T-helper 1 cell treated with Interleukin-12 subunit alpha and Interleukin-12 subunit beta and Interleukin-4 antibody, amounts not matched to agents 30 μg/mL and 1 μg/mL, for 36 hours (primary cell): Measurements from ENCODE around the gene CSMD2.

ENCODE experiments used
- H3K27ac Mint-ChIP-seq: one replicate; pipeline ENCODE4 v1.8.0; 2021; ENCODE audit warnings: mild to moderate bottlenecking, mixed read lengths
- H3K27me3 Mint-ChIP-seq: one replicate; pipeline ENCODE4 v1.8.0; 2021; ENCODE audit warnings: low read depth, mixed read lengths
- H3K36me3 Mint-ChIP-seq: one replicate; pipeline ENCODE4 v1.8.0; 2021; ENCODE audit warnings: low read depth, mixed read lengths
- H3K4me1 Mint-ChIP-seq: one replicate; pipeline ENCODE4 v1.8.0; 2021; ENCODE audit warnings: low read depth, mixed read lengths
- H3K4me3 Mint-ChIP-seq: one replicate; pipeline ENCODE4 v1.8.0; 2021; ENCODE audit warnings: mild to moderate bottlenecking, moderate library complexity, mixed read lengths
- H3K9me3 Mint-ChIP-seq: one replicate; pipeline ENCODE4 v1.8.0; 2021; ENCODE audit warnings: mixed read lengths

CSMD2 gene

GRCh38 chr1:33713058-33713877 lies 451.8 kb downstream of the CSMD2 start:
- H3K4me3 Mint-ChIP-seq, result no peak overlapping the region
- H3K27me3 Mint-ChIP-seq, result no peaks in the 10 kb centered on the region
- H3K36me3 Mint-ChIP-seq, result no peaks in the 10 kb centered on the region
- no peak overlapping the region for H3K27ac Mint-ChIP-seq
- no peaks in the 10 kb centered on the region for H3K9me3 Mint-ChIP-seq
- no peaks in the 10 kb centered on the region for H3K4me1 Mint-ChIP-seq

GRCh38 chr1:33712186-33712585 lies 452.8 kb downstream of the CSMD2 start:
- Mint-ChIP-seq H3K27ac (no peak overlapping the region), H3K9me3 (no peaks in the 10 kb centered on the region), H3K4me3 (no peak overlapping the region), H3K27me3 (no peaks in the 10 kb centered on the region), H3K36me3 (no peaks in the 10 kb centered on the region), H3K4me1 (no peaks in the 10 kb centered on the region)

- H3K4me3 Mint-ChIP-seq, result no peak overlapping the region
- H3K4me1 Mint-ChIP-seq, result no peaks in the 10 kb centered on the region
- no peak overlapping the region for H3K27ac Mint-ChIP-seq
- no peaks in the 10 kb centered on the region for H3K36me3 Mint-ChIP-seq
- H3K9me3 Mint-ChIP-seq, result no peaks in the 10 kb centered on the region
- H3K27me3 Mint-ChIP-seq, result no peaks in the 10 kb centered on the region
Observed at GRCh38 chr1:33711511-33711910, 453.5 kb downstream of the CSMD2 start.

- Mint-ChIP-seq H3K36me3 (no peaks in the 10 kb centered on the region), H3K27ac (no peak overlapping the region), H3K27me3 (no peaks in the 10 kb centered on the region), H3K9me3 (no peaks in the 10 kb centered on the region), H3K4me1 (no peaks in the 10 kb centered on the region), H3K4me3 (no peak overlapping the region)
Observed at GRCh38 chr1:33710967-33711366, 454.1 kb downstream of the CSMD2 start.

GRCh38 chr1:33709783-33710718 lies 455.0 kb downstream of the CSMD2 start:
- Mint-ChIP-seq H3K27ac (no peak overlapping the region), H3K36me3 (no peaks in the 10 kb centered on the region), H3K4me1 (no peaks in the 10 kb centered on the region), H3K4me3 (no peak overlapping the region), H3K27me3 (no peaks in the 10 kb centered on the region), H3K9me3 (no peaks in the 10 kb centered on the region)

- H3K27me3 Mint-ChIP-seq, result no peaks in the 10 kb centered on the region
- no peak overlapping the region for H3K4me3 Mint-ChIP-seq
- no peaks in the 10 kb centered on the region for H3K36me3 Mint-ChIP-seq
- H3K9me3 Mint-ChIP-seq, result no peaks in the 10 kb centered on the region
- no peak overlapping the region for H3K27ac Mint-ChIP-seq
- H3K4me1 Mint-ChIP-seq, result no peaks in the 10 kb centered on the region
Observed at GRCh38 chr1:33709174-33709782, 455.8 kb downstream of the CSMD2 start.

- H3K4me3 Mint-ChIP-seq, result no peak overlapping the region
- no peaks in the 10 kb centered on the region for H3K4me1 Mint-ChIP-seq
- H3K36me3 Mint-ChIP-seq, result no peaks in the 10 kb centered on the region
- H3K9me3 Mint-ChIP-seq, result no peaks in the 10 kb centered on the region
- peaks cover 3% of the 10 kb centered on the region for H3K27me3 Mint-ChIP-seq
- H3K27ac Mint-ChIP-seq, result no peak overlapping the region
Observed at GRCh38 chr1:33706634-33707255, 458.3 kb downstream of the CSMD2 start.

GRCh38 chr1:33703464-33703863 lies 461.6 kb downstream of the CSMD2 start:
- Mint-ChIP-seq H3K36me3 (no peaks in the 10 kb centered on the region), H3K4me3 (no peak overlapping the region), H3K4me1 (no peaks in the 10 kb centered on the region), H3K9me3 (no peaks in the 10 kb centered on the region), H3K27ac (no peak overlapping the region), H3K27me3 (peaks cover 3% of the 10 kb centered on the region)

GRCh38 chr1:33698361-33699035 lies 466.5 kb downstream of the CSMD2 start:
- H3K27me3 Mint-ChIP-seq, result peaks cover 9% of the 10 kb centered on the region
- no peaks in the 10 kb centered on the region for H3K36me3 Mint-ChIP-seq
- H3K27ac Mint-ChIP-seq, result no peak overlapping the region
- no peak overlapping the region for H3K4me3 Mint-ChIP-seq
- no peaks in the 10 kb centered on the region for H3K4me1 Mint-ChIP-seq
- no peaks in the 10 kb centered on the region for H3K9me3 Mint-ChIP-seq

- no peak overlapping the region for H3K27ac Mint-ChIP-seq
- H3K4me3 Mint-ChIP-seq, result no peak overlapping the region
- peaks cover 12% of the 10 kb centered on the region for H3K27me3 Mint-ChIP-seq
- H3K4me1 Mint-ChIP-seq, result no peaks in the 10 kb centered on the region
- H3K36me3 Mint-ChIP-seq, result no peaks in the 10 kb centered on the region
- H3K9me3 Mint-ChIP-seq, result no peaks in the 10 kb centered on the region
Observed at GRCh38 chr1:33697816-33698215, 467.2 kb downstream of the CSMD2 start.

GRCh38 chr1:33696962-33697361 lies 468.1 kb downstream of the CSMD2 start:
- no peaks in the 10 kb centered on the region for H3K36me3 Mint-ChIP-seq
- no peak overlapping the region for H3K27ac Mint-ChIP-seq
- no peaks in the 10 kb centered on the region for H3K4me1 Mint-ChIP-seq
- H3K9me3 Mint-ChIP-seq, result no peaks in the 10 kb centered on the region
- H3K4me3 Mint-ChIP-seq, result no peak overlapping the region
- H3K27me3 Mint-ChIP-seq, result peaks cover 12% of the 10 kb centered on the region

GRCh38 chr1:33696311-33696710 lies 468.7 kb downstream of the CSMD2 start:
- Mint-ChIP-seq H3K27me3 (peaks cover 9% of the 10 kb centered on the region), H3K4me3 (no peak overlapping the region), H3K4me1 (no peaks in the 10 kb centered on the region), H3K27ac (no peak overlapping the region), H3K36me3 (no peaks in the 10 kb centered on the region), H3K9me3 (no peaks in the 10 kb centered on the region)

GRCh38 chr1:33692206-33693188 lies 472.5 kb downstream of the CSMD2 start:
- no peak overlapping the region for H3K4me3 Mint-ChIP-seq
- no peak overlapping the region for H3K27ac Mint-ChIP-seq
- H3K27me3 Mint-ChIP-seq, result peaks cover 9% of the 10 kb centered on the region
- H3K36me3 Mint-ChIP-seq, result no peaks in the 10 kb centered on the region
- no peaks in the 10 kb centered on the region for H3K4me1 Mint-ChIP-seq
- H3K9me3 Mint-ChIP-seq, result no peaks in the 10 kb centered on the region
